CD4-positive, alpha-beta T cell treated with Interleukin-6 at 100 ng/mL for 8 hours (primary cell): ENCODE results near the gene ARHGAP22.

ENCODE experiments used
- DNase-seq: peaks from one replicate; pipeline ENCODE4 v3.0.0-alpha.2; 2020; ENCODE audit warnings: mixed read lengths, low spot score

ARHGAP22 gene

DNA sequence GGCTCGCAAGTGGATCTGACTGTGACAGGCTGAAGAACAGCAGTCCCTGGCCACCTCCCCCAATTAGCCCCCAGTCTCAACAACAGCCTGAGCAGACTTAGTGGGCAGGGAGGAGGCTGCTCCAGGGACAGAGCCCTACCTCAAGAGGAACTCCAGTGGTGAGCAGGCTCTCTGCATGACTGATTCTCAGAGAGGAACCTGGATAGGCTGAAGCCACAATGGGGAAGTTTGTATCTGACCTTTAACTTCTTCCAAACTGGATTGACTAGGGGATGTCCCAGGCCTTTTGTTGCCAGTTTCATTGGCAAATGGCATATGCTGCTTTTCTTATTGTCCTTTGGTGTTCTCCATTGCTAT lies 93.0 kb downstream of the ARHGAP22 start:
- no peak for DNase-seq

DNA sequence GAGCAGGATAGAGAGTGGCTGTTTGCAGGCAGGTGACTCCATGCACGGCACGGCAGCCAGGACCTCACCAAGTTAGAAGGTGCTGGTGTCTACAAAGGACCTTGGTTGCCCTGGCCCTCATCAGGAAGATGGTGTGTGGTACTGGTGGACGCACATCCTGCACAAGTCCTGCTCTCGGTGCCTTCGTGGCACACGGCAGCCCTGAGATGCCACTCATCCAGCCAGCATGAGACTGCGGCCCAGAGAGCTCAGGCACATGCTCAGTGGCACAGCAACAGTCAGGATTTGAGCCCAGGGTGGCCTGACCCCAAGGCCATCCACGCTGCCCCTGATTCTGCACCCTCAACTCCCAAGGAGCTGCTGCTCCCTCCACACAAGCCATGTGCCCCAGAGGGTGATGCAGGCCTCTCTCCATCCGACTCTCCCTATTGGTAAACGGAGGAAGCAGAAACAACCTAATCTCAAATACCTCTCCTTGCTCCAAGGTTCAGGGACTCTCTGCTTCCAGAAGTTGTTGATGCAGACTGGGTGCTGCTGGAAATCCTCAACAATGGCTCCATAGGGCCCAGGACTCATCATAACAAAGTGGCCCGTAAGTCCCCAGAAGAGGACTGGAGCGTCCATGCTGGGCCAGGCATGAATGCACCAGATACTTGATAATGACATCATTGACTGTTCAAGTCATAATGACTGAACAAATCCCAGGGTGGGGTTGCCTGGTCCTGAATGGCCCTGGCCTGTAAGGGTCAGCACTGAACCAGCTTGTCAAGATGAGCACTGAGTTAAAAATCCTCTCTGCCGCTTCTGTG lies 93.6 kb downstream of the ARHGAP22 start:
- DNase-seq: no peak

DNA sequence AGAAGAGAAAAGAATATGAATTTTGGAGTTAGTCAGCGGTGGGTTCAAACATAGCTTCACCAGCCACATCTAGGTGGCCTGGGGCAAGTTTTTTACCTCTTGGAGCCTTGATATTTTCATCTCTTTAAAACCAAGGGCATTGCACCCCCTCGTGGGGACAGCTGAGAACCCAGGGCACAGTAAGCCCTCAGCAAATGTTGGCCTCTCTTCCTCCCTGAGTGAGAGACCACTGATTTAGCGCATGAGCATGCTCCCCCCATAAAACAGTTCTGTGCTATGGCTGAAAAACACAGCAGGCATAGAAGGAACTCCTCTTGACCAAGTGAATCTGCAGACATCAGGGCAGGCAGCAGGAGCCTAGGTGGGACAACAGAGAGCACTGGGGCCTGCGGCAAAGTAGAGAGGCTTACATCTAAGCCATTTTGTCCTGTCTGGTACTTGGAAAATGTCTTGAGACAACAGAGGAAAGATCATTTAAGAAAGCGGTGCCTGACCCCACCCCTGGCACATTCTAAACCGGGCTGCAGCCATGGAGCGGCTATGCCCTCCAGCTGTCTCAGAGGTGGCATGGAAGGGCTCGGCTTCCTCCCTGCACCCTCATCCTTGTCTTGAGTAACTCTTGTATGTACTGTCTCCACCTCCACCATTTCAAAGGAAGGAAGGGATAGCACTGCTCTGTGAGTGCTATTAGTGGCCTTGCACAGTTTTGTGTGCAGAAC lies 94.7 kb downstream of the ARHGAP22 start:
- DNase-seq: no peak

DNA sequence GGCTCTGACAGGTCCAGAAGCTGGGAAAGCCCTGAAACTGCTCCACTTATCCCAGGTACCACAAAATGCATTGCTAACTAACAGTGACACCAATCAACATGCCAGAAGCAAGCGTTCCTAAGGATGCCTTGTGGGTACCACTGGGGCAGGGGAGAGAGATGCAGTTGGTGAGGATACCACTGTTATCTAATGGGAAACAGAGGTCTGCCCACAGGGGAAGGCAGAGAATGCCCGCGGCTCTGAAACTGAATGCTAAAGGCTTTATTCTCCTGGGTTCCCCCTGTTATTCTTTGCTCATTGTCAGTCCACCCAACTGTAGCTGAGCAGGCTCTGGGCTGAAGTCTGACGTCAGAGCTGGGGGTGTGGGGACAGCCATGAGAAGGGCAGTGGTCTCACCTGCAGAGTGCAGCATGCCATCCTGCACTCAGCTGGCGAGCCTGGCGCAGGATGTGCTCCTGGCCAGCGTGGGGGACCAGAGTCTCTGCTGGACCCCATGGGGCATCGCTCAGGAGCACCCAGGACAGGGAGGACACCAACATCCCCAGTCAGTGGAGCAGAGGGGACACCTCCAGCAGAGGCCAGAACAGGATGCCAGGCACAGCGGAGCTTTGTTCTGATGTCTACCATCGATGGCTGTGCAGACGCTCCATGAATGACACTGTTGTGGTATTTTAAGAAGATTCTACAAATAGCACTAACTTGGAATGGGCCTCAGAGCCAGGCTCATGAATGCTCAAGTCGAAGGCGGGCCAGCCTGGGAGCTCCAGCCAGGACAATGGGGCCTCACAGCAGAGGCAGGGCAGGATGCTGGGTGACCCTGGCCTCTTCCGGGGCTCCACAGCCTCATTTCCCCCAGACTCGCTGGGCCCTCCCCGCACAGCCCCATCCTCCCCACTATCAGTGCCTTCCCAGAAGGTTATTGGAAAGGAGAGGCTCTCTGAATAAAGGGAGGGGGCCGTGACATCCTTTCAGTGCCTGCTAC lies 95.8 kb downstream of the ARHGAP22 start:
- DNase-seq: no peak

DNA sequence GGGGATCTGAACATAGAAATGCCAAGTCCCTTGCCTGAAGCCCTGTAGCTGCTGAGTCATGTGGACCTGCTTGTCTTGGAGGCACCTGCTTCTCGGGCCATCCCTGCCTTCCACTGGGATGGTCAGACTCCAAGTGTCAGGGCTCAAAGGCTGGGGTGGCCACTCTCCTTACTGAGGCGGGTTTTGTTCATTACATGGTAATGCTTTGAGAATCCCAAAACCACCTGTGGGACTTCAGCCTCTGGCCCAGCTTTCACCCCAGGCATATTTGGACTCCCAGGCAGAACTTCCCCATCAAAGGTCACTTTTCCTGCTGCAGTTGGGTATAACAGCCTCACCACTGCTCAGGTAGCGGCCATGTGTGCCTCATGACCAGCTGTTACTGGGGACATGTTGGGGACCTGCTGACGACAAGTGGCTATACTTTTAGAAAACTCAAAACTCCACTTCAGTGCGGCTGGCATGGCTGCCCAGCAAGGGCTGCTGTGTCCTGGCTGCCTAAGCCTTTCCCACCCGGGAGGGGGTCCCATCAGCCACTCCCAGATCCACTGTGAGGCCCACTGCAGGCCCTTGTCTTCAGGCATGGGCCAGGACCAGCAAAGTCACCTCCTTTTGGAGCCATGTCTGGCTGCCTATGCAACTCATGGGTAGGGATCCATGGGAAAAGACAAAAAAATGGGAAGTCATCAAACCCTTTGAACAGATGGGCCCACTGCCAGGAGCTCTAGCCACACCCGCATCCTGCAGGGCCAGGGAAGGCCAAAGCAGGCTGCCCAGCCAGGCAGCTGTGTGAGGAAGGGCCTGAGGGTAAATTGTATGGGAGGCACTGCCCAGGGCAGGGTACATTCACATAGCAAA lies 96.7 kb downstream of the ARHGAP22 start:
- DNase-seq: no peak

DNA sequence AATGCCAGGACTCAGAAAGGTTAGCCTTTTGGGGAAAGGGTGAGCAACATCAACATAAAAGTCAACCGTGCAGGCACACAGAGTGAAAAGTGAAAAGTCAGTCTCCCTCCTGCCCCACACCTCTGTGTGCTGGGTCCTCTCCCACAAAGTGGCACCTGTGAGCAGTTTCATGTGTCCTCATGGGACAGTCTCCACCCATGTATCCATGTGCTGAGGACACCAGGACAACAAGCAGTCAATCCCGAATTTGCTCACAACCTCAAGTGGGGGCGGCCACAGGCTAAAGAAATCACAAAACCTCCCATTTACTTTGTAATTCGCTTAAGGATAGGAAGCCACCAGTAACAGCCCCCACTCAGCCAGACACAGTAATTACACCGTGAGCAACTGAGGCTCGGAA lies 97.4 kb downstream of the ARHGAP22 start:
- no peak for DNase-seq

DNA sequence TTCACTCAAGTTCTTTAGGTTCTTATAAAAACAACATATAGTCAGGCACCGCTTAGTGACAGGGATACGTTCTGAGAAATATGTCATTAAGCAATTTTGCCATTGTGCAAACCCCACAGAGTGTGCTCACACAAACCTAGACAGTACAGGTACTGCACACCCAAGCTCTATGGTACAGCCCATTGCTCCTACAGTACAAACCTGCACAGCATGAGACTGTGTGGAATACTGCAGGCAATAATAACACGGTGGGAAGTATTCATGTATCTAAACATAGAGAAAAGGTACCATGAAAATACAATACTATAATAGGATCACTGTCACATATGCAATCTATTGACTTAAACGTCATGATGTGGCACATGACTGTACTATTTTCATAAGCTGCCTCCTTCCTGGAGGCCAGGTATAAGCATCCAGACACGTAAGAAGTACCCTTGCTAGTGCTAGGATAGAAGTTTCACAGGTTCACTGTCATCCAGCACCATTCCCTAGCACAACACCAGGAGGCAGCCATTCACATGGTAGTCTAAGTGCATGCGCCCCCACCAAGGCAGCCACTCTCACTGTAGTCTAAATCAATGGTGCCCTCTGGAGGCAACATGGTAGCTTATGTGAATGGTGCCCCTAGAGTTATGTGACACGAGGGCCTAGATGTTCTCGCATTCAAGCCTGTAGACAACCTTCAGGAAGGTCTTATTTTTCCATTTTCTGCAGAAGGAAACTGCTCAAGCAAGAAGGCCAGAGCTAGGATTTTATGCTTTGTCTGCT lies 98.5 kb downstream of the ARHGAP22 start:
- no peak for DNase-seq

DNA sequence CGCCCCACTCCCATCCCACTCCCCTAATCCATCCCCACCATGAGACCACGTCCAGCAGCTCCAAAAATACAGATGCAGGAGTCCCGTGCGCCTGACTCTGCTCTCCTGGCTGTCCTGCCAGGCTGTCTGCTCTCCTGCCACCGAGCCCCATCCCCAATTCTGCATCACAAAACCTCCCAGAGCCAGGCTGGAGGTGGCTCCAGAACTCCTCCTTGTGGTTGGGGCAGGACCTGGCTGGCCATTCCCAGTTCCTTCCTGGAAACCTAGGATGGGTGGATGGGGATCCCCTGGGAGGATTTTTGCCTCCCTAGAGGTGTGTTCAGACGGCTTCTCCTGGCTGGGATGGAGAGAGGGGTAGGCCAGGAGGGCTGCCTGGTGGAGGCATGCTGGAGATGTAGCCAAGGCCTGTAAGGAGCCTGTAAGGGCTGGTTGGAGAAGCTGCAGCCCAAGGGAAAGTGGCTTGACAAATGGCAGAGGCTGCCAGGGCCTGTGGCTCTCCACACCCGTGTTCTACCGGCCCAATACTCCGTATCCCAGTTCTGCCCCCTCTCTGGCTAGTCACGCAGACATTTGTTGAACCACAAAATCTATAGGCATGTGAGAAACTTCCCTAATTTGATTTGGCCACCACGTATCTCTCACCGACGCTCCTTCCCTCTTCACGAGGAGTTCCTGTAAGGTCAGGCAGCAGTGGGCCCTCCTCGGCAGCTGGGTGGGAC lies 99.3 kb downstream of the ARHGAP22 start:
- DNase-seq: no peak

DNA sequence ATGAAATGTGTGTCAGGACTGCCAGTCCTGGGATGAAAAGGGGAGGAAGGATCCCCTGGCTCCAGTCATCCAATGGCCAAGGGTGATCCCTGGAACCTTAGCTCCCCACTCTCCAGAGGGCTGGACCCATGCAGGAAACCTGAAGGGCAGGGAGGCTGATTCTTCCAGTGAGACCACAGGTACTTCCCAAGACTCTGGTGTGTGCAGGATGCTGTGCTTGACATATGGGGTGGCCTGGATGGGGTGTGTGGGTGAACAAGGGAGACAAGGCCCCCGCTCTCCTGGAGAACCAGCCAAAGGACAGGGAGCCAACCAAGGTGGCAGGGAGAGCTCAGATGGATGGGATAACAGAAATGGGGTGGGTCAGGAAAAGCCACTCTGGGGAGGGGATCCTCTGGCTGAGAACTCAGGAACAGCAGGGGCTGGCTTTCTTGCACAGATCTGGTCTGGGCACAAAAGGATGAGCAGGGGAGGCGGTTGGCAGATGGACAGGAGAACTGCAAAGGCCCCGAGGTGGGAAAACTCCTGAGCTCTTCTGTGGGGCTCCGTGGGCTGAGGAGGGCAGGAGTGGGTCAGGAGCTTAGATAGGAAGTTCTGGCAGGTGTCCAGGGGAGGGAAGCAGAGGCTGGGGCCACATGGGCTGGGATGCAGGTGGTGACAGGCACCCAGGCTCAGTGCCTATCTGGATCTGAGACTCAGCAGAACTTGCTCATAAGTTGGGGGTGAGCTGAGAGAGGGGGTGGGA lies 100.6 kb downstream of the ARHGAP22 start:
- no peak for DNase-seq

DNA sequence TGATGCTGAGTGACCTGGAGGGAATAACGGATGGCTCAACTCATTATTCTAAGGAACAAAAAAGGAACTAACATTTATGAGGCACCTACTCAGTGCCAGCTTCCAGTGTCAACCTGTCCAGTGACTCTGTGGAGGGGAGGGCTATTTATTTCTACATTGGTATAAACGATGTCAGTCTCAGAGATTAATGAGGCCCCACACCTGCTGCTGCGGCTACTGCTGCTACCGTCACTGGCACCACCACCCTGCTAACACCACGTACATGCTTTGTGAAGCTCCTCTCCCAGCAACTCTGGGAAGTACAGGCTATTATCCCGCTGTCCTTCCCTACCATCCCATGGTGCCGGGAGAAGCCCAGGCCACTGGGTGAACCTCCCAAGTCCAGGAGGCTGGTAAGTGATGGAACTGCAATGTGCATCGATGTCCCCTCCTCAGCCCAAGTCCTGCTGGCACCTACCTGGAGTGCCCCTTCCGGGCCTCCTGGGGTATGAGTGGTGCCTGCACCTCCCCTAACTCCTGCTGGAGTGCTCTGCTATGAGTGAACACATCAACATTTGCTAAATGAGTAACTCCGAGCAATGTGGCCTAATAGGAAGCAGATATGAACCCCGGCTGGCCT lies 101.5 kb downstream of the ARHGAP22 start:
- no peak for DNase-seq

DNA sequence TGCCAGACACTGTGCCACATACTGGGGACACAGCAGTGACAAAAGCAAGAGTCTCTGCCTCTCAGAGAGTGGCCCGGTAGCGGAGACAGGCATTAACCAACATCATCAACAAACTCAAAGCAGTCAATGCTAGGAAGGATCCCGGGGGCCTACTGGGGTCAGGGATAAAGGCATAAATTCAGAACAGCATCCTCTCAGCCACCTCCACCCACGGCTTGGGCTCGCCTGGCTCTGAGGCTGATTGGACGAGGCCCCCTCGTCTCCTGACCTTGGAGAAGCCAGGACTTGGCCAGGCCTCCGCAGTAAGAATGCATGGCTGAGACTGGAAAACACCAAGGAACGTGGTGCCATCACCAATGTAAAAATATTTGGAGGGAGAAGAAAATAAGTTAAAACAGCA lies 102.1 kb downstream of the ARHGAP22 start:
- no peak for DNase-seq

DNA sequence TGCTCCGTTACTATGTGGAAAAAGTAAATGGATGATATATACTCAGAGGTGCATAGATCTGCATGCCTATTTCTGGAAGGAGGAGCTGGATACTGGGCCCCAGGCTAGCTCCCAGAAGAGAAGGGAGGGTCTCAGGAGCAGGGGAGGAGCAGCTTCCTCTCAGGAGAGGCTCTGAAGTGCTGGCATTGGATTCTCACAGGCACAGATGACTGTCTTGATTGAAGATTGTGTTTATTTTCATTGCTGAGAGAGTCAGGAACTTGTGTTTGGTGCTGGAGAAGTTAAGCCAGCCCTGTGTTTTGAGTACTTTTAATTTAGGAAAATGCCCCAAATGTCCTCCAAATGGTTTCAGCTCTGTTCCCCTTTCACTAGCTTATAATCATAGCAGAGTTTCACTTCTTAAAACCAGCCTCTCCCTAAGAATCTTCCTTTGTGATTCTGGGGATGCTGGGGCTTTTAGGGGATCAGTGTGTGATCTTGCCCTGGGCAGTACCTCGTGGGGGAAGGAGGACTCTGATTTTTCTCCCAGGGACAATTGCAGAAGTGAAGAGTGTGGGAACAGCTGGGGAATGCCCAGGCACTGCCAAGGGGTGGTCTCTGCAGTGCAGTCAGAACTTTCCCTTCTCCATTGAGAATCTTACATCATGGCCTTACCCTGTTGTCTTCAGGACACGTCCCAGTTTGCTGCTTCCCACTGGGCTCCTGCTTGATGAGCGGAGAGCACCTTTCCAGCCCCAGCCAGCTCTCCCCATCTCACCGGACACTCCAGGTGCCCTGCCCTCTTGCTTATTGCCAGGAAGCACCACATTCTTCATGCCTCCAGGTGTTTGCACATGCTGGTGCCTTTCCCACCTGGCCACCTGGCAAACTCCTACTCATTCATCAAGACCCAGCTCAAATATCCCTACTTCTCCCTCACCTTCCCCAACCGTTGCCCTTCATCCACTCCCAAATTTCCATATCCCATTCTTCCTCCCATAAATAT lies 102.8 kb downstream of the ARHGAP22 start:
- no peak for DNase-seq

DNA sequence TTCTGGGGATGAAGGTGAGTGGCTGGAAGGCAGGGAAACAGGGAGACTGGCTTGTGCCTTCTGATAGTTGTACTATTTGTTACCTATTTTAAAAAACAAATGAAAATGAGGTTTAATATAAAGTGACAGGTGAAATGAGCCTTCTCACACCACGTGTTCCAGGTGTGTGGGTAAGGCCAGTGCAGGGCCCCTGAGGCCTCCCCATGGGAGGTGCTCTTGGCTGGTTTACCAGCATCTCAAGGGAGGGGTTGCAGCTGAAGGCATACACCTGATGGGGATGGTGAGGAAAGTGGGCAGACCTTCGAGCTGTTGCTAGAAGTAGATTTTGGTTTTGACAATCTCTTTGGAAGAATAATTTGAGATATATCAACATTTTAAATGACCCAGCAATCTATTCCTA lies 103.6 kb downstream of the ARHGAP22 start:
- DNase-seq: no peak

DNA sequence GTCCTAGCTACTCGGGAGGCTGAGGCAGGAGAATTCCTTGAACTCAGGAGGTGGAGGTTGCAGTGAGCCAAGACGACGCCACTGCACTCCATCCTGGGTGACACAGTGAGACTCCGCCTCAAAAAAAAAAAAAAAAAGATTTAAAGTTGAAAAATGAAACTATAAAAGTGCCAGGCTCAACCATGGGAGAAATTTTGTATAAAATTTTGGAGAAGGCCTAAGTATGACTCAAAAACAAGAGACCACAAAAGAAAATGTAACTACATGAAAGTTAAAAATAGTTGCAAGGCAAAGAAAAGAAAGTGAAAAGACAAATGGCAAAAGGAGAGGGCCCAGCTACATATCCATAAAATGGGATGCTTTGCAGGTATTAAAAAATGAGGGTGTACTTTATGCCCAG lies 104.1 kb downstream of the ARHGAP22 start:
- DNase-seq: no peak

DNA sequence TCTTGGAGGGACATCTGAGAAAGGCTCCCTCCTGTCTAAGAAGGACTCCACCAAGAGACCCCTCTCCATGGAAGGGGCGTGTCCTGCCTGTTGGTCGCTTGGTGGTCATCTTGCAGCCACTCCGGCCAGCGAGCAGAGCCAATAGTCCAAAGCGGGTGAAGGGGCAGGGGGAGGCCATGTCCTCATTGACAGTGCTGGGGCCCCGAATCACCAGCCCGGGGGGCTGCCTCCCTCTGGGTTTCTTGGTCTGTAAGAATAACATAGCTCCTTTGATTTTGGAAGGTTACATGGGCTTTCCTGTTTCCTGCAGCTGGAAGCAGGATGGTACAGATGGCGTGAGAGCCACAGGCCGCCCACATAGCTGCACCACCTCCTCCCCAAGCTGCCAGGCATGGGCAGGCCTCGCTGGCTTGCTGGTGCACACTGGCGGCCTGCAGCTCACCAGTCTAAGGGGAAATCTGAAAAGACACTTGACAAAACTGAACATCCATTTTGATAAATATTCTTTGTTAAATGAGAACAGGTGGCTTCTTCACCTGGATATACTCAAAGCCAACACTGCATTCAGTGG lies 105.8 kb downstream of the ARHGAP22 start:
- no peak for DNase-seq

DNA sequence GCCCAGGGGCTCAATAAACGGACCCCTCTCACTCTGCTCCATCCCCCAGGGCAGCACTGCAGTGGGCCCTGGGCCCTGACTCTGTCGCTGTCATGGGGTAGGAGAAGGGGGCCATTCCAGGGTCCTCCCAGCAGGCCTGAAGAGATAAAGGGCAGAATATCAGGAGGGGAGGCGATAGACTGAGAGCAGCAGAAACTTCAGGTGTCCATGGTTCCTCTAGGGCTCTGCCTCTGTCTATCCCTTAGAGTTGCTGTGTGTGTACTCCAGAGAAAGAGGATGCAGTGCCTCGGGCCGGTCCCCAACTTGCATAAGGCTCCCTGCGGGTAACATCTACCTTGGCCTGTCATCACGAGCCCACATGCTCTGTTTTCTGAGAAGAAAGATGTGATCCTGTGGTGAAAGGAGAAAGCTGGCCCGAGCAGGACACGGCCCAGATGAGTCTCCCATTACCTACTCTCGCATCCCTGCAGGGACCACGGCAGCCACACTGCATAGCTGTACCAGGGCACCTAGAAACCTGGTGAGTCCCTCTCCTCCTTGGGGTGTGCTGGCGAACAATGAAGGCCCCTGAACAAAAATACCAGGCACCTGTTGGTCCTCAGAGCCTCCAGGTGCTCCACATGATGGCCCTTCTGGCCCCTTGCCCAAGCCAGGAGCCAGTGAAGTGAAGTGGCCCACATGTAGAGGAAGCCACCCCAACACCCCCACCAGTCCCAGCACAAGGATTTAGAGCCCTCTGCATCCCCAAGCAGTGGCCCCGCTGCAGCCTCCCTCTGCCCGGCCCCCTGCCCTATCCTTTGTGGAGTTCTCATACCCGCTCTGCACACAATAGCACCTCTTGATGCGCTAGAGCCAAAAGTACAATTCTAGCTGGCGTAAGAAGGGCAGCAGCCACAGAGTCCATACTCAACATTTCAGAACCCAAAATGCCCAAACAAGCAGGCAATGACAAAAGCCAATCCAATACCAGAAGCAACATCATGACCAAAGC lies 106.8 kb downstream of the ARHGAP22 start:
- DNase-seq: no peak
